Astrocyte (in vitro differentiated cells and primary cell): ENCODE measurements around the gene HOXD10.

ENCODE experiments used
- EZH2 ChIP-seq: IDR thresholded peaks from 2 replicates; pipeline ENCODE4 v1.6.1; 2012; ENCODE audit warnings: mild to moderate bottlenecking, low read length, inconsistent platforms; ENCODE audit not compliant: insufficient read depth
- TF ChIP-seq, protein P1 (sequence below): IDR thresholded peaks from 2 replicates; pipeline ENCODE4 v1.5.1; 2011; ENCODE audit warnings: low read depth, mild to moderate bottlenecking, inconsistent platforms, low read length, moderate library complexity; ENCODE audit not compliant: insufficient read depth

DNA sequence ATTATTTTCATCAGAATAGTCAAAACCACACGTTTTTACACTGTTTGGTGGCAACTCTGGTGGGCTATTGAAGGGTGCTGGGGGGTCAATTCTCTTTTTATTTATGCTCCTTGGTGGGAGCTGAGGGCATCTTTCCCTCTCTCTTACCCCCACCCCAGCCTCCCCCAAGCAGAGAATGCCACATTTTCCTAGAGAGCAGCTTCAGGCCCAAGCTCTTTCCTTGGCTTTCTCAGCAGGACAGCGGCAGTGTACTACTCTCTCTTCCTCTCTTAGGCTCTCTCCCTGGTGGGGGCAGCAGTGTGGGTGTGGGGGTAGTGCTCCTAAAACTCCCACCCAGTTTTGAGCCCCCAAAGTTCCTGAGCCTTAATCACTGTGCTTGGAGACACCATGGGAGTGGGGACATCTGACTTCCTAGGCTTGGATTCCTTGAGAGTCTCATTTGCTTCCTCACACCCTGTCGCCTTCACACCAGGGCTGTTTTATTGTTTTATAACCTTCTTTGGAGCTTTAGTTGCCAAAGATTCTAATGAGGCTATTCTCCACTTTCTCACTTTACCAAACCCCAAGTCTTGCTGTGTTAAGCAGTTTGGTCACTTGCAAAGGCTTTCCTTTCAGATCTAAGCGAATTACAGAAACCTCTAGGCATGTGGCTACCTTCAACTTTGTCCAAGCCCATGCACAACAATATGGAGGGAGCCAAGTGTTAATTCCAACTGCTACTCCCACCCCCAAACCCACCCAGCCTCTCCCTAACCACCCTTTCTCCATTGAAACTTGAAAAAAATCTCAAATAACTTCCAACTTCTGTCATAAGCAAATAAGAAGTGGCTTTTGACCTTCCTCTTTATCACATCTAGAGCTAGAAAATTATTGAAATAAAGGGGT is 28.7 kb downstream of the HOXD10 start:
- TF ChIP-seq, protein P1, sequence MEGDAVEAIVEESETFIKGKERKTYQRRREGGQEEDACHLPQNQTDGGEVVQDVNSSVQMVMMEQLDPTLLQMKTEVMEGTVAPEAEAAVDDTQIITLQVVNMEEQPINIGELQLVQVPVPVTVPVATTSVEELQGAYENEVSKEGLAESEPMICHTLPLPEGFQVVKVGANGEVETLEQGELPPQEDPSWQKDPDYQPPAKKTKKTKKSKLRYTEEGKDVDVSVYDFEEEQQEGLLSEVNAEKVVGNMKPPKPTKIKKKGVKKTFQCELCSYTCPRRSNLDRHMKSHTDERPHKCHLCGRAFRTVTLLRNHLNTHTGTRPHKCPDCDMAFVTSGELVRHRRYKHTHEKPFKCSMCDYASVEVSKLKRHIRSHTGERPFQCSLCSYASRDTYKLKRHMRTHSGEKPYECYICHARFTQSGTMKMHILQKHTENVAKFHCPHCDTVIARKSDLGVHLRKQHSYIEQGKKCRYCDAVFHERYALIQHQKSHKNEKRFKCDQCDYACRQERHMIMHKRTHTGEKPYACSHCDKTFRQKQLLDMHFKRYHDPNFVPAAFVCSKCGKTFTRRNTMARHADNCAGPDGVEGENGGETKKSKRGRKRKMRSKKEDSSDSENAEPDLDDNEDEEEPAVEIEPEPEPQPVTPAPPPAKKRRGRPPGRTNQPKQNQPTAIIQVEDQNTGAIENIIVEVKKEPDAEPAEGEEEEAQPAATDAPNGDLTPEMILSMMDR, result no peak
- TF ChIP-seq EZH2, result no peak
